H7 (cell line): Measurements from ENCODE around the gene GP1BA. TPM values are rescaled to one million over a fixed set of nuclear protein-coding genes. Genes with fewer than 3 reads are reported as not detected.

Experiments used
- DNase-seq: peaks from one replicate; pipeline ENCODE4 v3.0.0; 2012
- H3K27me3 ChIP-seq: 2 replicates; pipeline ENCODE4 v1.6.0; 2011; ENCODE audit warnings: mild to moderate bottlenecking, low read length; ENCODE audit not compliant: control insufficient read depth, insufficient read depth
- H3K36me3 ChIP-seq: replicated peaks from 2 replicates; pipeline ENCODE4 v1.5.1; 2011; ENCODE audit warnings: low read length; ENCODE audit not compliant: control insufficient read depth, insufficient read depth
- H3K4me3 ChIP-seq: 2 replicates; pipeline ENCODE4 v1.5.1; 2011; ENCODE audit warnings: low read depth, mild to moderate bottlenecking, control low read depth, low read length, moderate library complexity; ENCODE audit not compliant: insufficient read depth
- total RNA-seq: library from RNA; depleted of rRNA; stranded (reverse); fragments of >200 nt; shearing (Covaris generic); gene quantifications from 2 replicates; pipeline ENCODE4 v1.2.3, GENCODE V29; 2014; rRNA removed

GP1BA gene
- total RNA-seq, 1 experiment from 2014 or later: not detected

- Histone ChIP-seq H3K36me3 (peaks cover 6% of the 10 kb centered on the region), H3K4me3 (no peak overlapping the region), H3K27me3 (peaks cover 31% of the 10 kb centered on the region; the same call in 1 of the 2 replicates)
- no peak for DNase-seq
Measured at GRCh38 chr17:4974115-4974670, 42.1 kb downstream of the GP1BA start.

- H3K4me3 ChIP-seq: no peak overlapping the region
- H3K27me3 ChIP-seq: peaks cover 21% of the 10 kb centered on the region; the same call in 1 of the 2 replicates
- peaks cover 4% of the 10 kb centered on the region for H3K36me3 ChIP-seq
- DNase-seq: no peak
Measured at GRCh38 chr17:4978726-4979125, 46.6 kb downstream of the GP1BA start.

GRCh38 chr17:4980644-4981216, 48.7 kb downstream of the GP1BA start:
- peak; percentile 94 for DNase-seq
- H3K27me3 ChIP-seq: peaks cover 10% of the 10 kb centered on the region; the same call in 1 of the 2 replicates

GRCh38 chr17:4982305-4982704, 50.2 kb downstream of the GP1BA start:
- Histone ChIP-seq H3K36me3 (peaks cover 4% of the 10 kb centered on the region), H3K4me3 (no peak overlapping the region), H3K27me3 (peaks cover 10% of the 10 kb centered on the region; the same call in 1 of the 2 replicates)
- no peak for DNase-seq

More at GRCh38 chr17:4980644-4981216, 48.7 kb downstream of the GP1BA start:
- Histone ChIP-seq H3K36me3 (peaks cover 4% of the 10 kb centered on the region), H3K4me3 (no peak overlapping the region)

Other genes with a start within 250 kb of the GP1BA start
- gene PELP1, start 228.1 kb upstream of the GP1BA start, total RNA-seq: 73.8 and 77.2 TPM in 2 replicates
- 28.5 and 40.2 TPM in 2 replicates for gene ARRB2, start 221.6 kb upstream of the GP1BA start, total RNA-seq
- 24.8 and 27.9 TPM in 2 replicates for gene MED11, start 200.8 kb upstream of the GP1BA start, total RNA-seq
- gene ZMYND15, start 192.4 kb upstream of the GP1BA start, total RNA-seq: 0.17 TPM in 1 of 2 replicates, not detected in the other
- 0.42 and 2.0 TPM in 2 replicates for gene CXCL16, start 192.3 kb upstream of the GP1BA start, total RNA-seq
- not detected in 2 replicates for gene TM4SF5, start 160.4 kb upstream of the GP1BA start, total RNA-seq
- not detected in 2 replicates for gene VMO1, start 145.9 kb upstream of the GP1BA start, total RNA-seq
- gene GLTPD2, start 143.3 kb upstream of the GP1BA start, total RNA-seq: not detected in 2 replicates
- 348 and 395 TPM in 2 replicates for gene PSMB6, start 136.1 kb upstream of the GP1BA start, total RNA-seq
- 36.5 and 42.6 TPM in 2 replicates for gene PLD2, start 125.1 kb upstream of the GP1BA start, total RNA-seq
- 42.4 and 58.2 TPM in 2 replicates for gene MINK1, start 98.9 kb upstream of the GP1BA start, total RNA-seq
- gene C17orf107, start 32.7 kb upstream of the GP1BA start, total RNA-seq: 7.6 and 7.8 TPM in 2 replicates
- gene CHRNE, start 29.2 kb upstream of the GP1BA start, total RNA-seq: 0.67 and 0.69 TPM in 2 replicates
- 143 and 169 TPM in 2 replicates for gene SLC25A11, start 7.8 kb downstream of the GP1BA start, total RNA-seq
- gene RNF167, start 8.0 kb downstream of the GP1BA start, total RNA-seq: 67.0 and 87.6 TPM in 2 replicates
- 1,296 and 1,480 TPM in 2 replicates for gene PFN1, start 16.3 kb downstream of the GP1BA start, total RNA-seq
- gene ENO3, start 18.8 kb downstream of the GP1BA start, total RNA-seq: 24.2 and 25.7 TPM in 2 replicates
- gene SPAG7, start 35.5 kb downstream of the GP1BA start, total RNA-seq: 103 and 105 TPM in 2 replicates
- 1.6 and 3.8 TPM in 2 replicates for gene CAMTA2, start 55.4 kb downstream of the GP1BA start, total RNA-seq
- 0.42 and 0.63 TPM in 2 replicates for gene INCA1, start 65.2 kb downstream of the GP1BA start, total RNA-seq
- gene KIF1C, start 65.7 kb downstream of the GP1BA start, total RNA-seq: 46.2 and 48.8 TPM in 2 replicates
- gene SLC52A1, start 103.1 kb downstream of the GP1BA start, total RNA-seq: 0.10 TPM in 1 of 2 replicates, not detected in the other
- 0.21 and 0.96 TPM in 2 replicates for gene ZFP3, start 146.2 kb downstream of the GP1BA start, total RNA-seq
- gene ZNF232, start 179.6 kb downstream of the GP1BA start, total RNA-seq: 20.1 and 24.8 TPM in 2 replicates
- 0.03 TPM in 1 of 2 replicates, not detected in the other for gene USP6, start 183.8 kb downstream of the GP1BA start, total RNA-seq